IMR-90 (cell line): Measurements from ENCODE around the gene MACROD1. TPM values are rescaled to one million over a fixed set of nuclear protein-coding genes. Genes with fewer than 3 reads are reported as not detected.
A peak's percentile ranks its signal among the peaks of the same experiment; 100 is the strongest.

Experiments
- ATAC-seq: fragments of 200-7000 bp; cut with Tn5 transposase; 2 replicates; pipeline ENCODE4 v1.9.1; 2020; ENCODE audit warnings: low read depth, mild to moderate bottlenecking, moderate library complexity
- BruUV-seq: library from RNA; stranded (reverse); fragments of 400-500 nt; replicated peaks from 2 replicates; lab custom pipeline; 2021; lab: Mats Ljungman, UMichigan
- CTCF ChIA-PET: fragments of 300-600 bp; formaldehyde crosslinking; extraction: SDS; loops from one replicate; lab custom pipeline; 2021; ENCODE audit warnings: antibody characterized with exemption; lab: Yijun Ruan, JAX
- POLR2A ChIA-PET: fragments of 300-600 bp; sonication (Branson Sonifier 250); formaldehyde crosslinking; loops from one replicate; lab custom pipeline; 2022; ENCODE audit warnings: antibody characterized with exemption; ENCODE audit not compliant: unreplicated experiment; lab: Charles Lee
- DNase-seq: peaks from one replicate; pipeline ENCODE4 v3.0.0; 2013
- H2AFZ ChIP-seq: replicated peaks from 2 replicates; pipeline ENCODE3; 2013; ENCODE audit warnings: low read length, mild to moderate bottlenecking; ENCODE audit not compliant: poor library complexity
- H2AK5ac ChIP-seq: 2 replicates; pipeline ENCODE4 v1.6.1; 2013; ENCODE audit warnings: low read depth, low read length, inconsistent platforms
- H2AK9ac ChIP-seq: replicated peaks from 2 replicates; pipeline ENCODE3; 2013; ENCODE audit warnings: mild to moderate bottlenecking, low read depth, low read length, moderate library complexity; ENCODE audit not compliant: poor library complexity
- H2BK120ac ChIP-seq: 2 replicates; pipeline ENCODE4 v1.6.1; 2013; ENCODE audit warnings: low read depth, low read length, inconsistent platforms
- H2BK15ac ChIP-seq: 3 replicates; pipeline ENCODE4 v1.6.1; 2013; ENCODE audit warnings: low read depth, low read length, inconsistent platforms
- H2BK20ac ChIP-seq: 2 replicates; pipeline ENCODE4 v1.6.1; 2013; ENCODE audit warnings: low read depth, mild to moderate bottlenecking, inconsistent platforms, low read length, moderate library complexity
- H2BK5ac ChIP-seq: 2 replicates; pipeline ENCODE4 v1.6.1; 2013; ENCODE audit warnings: mild to moderate bottlenecking, low read depth, low read length, inconsistent platforms; ENCODE audit not compliant: poor library complexity, severe bottlenecking
- H3K14ac ChIP-seq: replicated peaks from 2 replicates; pipeline ENCODE4 v1.6.1; 2013; ENCODE audit warnings: low read depth, low read length, inconsistent platforms
- H3K18ac ChIP-seq: 2 replicates; pipeline ENCODE4 v1.6.1; 2013; ENCODE audit warnings: low read depth, low read length, control low read depth
- H3K23ac ChIP-seq: 2 replicates; pipeline ENCODE4 v1.6.1; 2013; ENCODE audit warnings: low read depth, low read length, inconsistent platforms
- H3K27ac ChIP-seq: 2 replicates; pipeline ENCODE4 v1.5.1; 2013; ENCODE audit warnings: mild to moderate bottlenecking, control low read depth, low read length; ENCODE audit not compliant: insufficient read depth
- H3K27me3 ChIP-seq: 2 replicates; pipeline ENCODE4 v1.6.1; 2013; ENCODE audit warnings: low read length; ENCODE audit not compliant: control insufficient read depth, insufficient read depth
- H3K36me3 ChIP-seq: 2 replicates; pipeline ENCODE4 v1.6.1; 2013; ENCODE audit warnings: low read length, mixed read lengths; ENCODE audit not compliant: control insufficient read depth, insufficient read depth
- H3K4ac ChIP-seq: 2 replicates; pipeline ENCODE4 v1.6.1; 2013; ENCODE audit warnings: low read depth, low read length, inconsistent platforms
- H3K4me1 ChIP-seq: 2 replicates; pipeline ENCODE4 v1.6.1; 2013; ENCODE audit warnings: low read length, mixed read lengths; ENCODE audit not compliant: control insufficient read depth, insufficient read depth
- H3K4me2 ChIP-seq: 2 replicates; pipeline ENCODE4 v1.6.1; 2013; ENCODE audit warnings: low read depth, mild to moderate bottlenecking, control low read depth, low read length, moderate library complexity
- H3K4me3 ChIP-seq: 2 replicates; pipeline ENCODE4 v1.5.1; 2013; ENCODE audit warnings: low read depth, mild to moderate bottlenecking, control low read depth, low read length, moderate library complexity; ENCODE audit not compliant: insufficient read depth
- H3K56ac ChIP-seq: 2 replicates; pipeline ENCODE4 v1.6.1; 2013; ENCODE audit warnings: low read length, inconsistent platforms; ENCODE audit not compliant: insufficient read depth; ENCODE audit errors: extremely low read depth
- H3K79me1 ChIP-seq, 2 experiments: 2 replicates each; pipeline ENCODE4 v1.6.1; 2013; ENCODE audit warnings: low read length in 2 of 2, inconsistent platforms in 1 of 2, low read depth in 1 of 2
- H3K9ac ChIP-seq: 2 replicates; pipeline ENCODE4 v1.6.1; 2013; ENCODE audit warnings: low read depth, low read length, control low read depth
- H3K9me1 ChIP-seq: 2 replicates; pipeline ENCODE4 v1.6.1; 2013; ENCODE audit warnings: low read length, inconsistent platforms; ENCODE audit not compliant: insufficient read depth
- H3K9me3 ChIP-seq: 2 replicates; pipeline ENCODE4 v1.6.1; 2013; ENCODE audit warnings: low read length; ENCODE audit not compliant: control insufficient read depth, insufficient read depth
- H4K20me1 ChIP-seq: 2 replicates; pipeline ENCODE4 v1.6.1; 2013; ENCODE audit warnings: low read length, inconsistent platforms; ENCODE audit not compliant: insufficient read depth
- H4K5ac ChIP-seq: 2 replicates; pipeline ENCODE4 v1.6.1; 2013; ENCODE audit warnings: mild to moderate bottlenecking, low read depth, low read length, control low read depth
- H4K8ac ChIP-seq, 2 experiments: 2 replicates each; pipeline ENCODE4 v1.6.1; 2013; ENCODE audit warnings: low read depth in 2 of 2, low read length in 2 of 2, control low read depth in 1 of 2, inconsistent platforms in 1 of 2
- H4K91ac ChIP-seq: 2 replicates; pipeline ENCODE4 v1.6.1; 2013; ENCODE audit warnings: low read depth, low read length, inconsistent platforms; ENCODE audit not compliant: insufficient read depth
- CEBPB ChIP-seq: IDR thresholded peaks from 2 replicates; pipeline ENCODE4 v1.6.1; 2012; ENCODE audit warnings: low read depth, low read length, improper control_type of control experiment
- CTCF ChIP-seq: conservative IDR thresholded peaks from 2 replicates; pipeline ENCODE4 v1.5.1; 2012; ENCODE audit warnings: mild to moderate bottlenecking, low read depth, low read length, improper control_type of control experiment
- ELK1 ChIP-seq: fragments of 150-350 bp; IDR thresholded peaks from 2 replicates; pipeline ENCODE4 v1.6.1; 2016; ENCODE audit warnings: low read depth, mild to moderate bottlenecking, low read length, moderate library complexity, borderline replicate concordance
- FOS ChIP-seq: fragments of 150-350 bp; IDR thresholded peaks from 2 replicates; pipeline ENCODE4 v1.6.1; 2016; ENCODE audit warnings: low read depth, low read length
- MAZ ChIP-seq: IDR thresholded peaks from 2 replicates; pipeline ENCODE4 v1.6.1; 2012; ENCODE audit warnings: low read depth, mild to moderate bottlenecking, low read length, improper control_type of control experiment, moderate library complexity, borderline replicate concordance
- MXI1 ChIP-seq: IDR thresholded peaks from 2 replicates; pipeline ENCODE4 v1.6.1; 2012; ENCODE audit warnings: low read depth, mild to moderate bottlenecking, low read length, moderate library complexity, borderline replicate concordance
- NFE2L2 ChIP-seq: fragments of 150-350 bp; IDR thresholded peaks from 2 replicates; pipeline ENCODE4 v1.6.1; 2016; ENCODE audit warnings: low read depth, mild to moderate bottlenecking, low read length
- POLR2A ChIP-seq: IDR thresholded peaks from 2 replicates; pipeline ENCODE4 v1.6.1; 2012; ENCODE audit warnings: mild to moderate bottlenecking, low read depth, low read length
- RAD21 ChIP-seq: IDR thresholded peaks from 2 replicates; pipeline ENCODE4 v1.6.1; 2012; ENCODE audit warnings: low read length, improper control_type of control experiment
- RCOR1 ChIP-seq: IDR thresholded peaks from 2 replicates; pipeline ENCODE4 v1.6.1; 2012; ENCODE audit warnings: mild to moderate bottlenecking, low read length, improper control_type of control experiment; ENCODE audit not compliant: insufficient replicate concordance
- RFX5 ChIP-seq: IDR thresholded peaks from 2 replicates; pipeline ENCODE4 v1.8.0; 2012; ENCODE audit warnings: low read depth, mild to moderate bottlenecking, low read length, moderate library complexity
- SMC3 ChIP-seq: fragments of 150-350 bp; IDR thresholded peaks from 2 replicates; pipeline ENCODE4 v1.6.1; 2016; ENCODE audit warnings: low read depth, mild to moderate bottlenecking, antibody characterized with exemption, low read length, moderate library complexity
- USF2 ChIP-seq: fragments of 150-350 bp; IDR thresholded peaks from 2 replicates; pipeline ENCODE4 v1.6.1; 2017; ENCODE audit warnings: mild to moderate bottlenecking, antibody characterized with exemption, low read length, low read depth
- WGBS, 2 experiments: methylation state at CpG; one replicate each; pipeline versions ENCODE4 v1.1.5 to v1.1.7; 2013; ENCODE audit warnings: missing lambda C conversion rate in 2 of 2; ENCODE audit not compliant: insufficient read length in 1 of 2; ENCODE audit errors: extremely low coverage in 2 of 2; 5-methylcytosine and 5-hydroxymethylcytosine counted together
- dilution Hi-C: fragments of 300-500 bp; cut with HindIII; formaldehyde crosslinking; loops from one replicate; pipeline ENCODE4 v1.14.3; 2018; ENCODE audit warnings: low sequenced_read_pairs; ENCODE audit not compliant: unreplicated experiment
- in situ Hi-C: fragments of 300-500 bp; cut with MboI; formaldehyde crosslinking; loops from 3 replicates; pipeline ENCODE4 v1.14.3; 2019; ENCODE audit warnings: low sequenced_read_pairs, inconsistent platforms, mixed read lengths
- intact Hi-C: fragments of 100-400 bp; cut with micrococcal nuclease; formaldehyde crosslinking; loops from 2 replicates; pipeline ENCODE4 v1.10.0; 2022
- polyA plus RNA-seq, 3 experiments: library from polyadenylated mRNA; depleted of rRNA; stranded (reverse); fragments of >200 nt; gene quantifications; 2 replicates each; pipeline ENCODE4 v1.2.3, GENCODE V29; 2012; ENCODE audit warnings: low replicate concordance in 1 of 3
- total RNA-seq: library from RNA; depleted of rRNA; stranded (reverse); fragments of >200 nt; gene quantifications from 2 replicates; pipeline ENCODE4 v1.2.3, GENCODE V29; 2012

The MACROD1 gene
- total and polyA plus RNA-seq, 2 of the 4 experiments (the other 2 are of a cell fraction): 2.5 to 9.3 TPM

- Histone ChIP-seq H2BK5ac (no peak overlapping the region), H3K23ac (peak overlapping the region; percentile 87), H3K56ac (no peak overlapping the region), H3K36me3 (no peaks in the 10 kb centered on the region), H2AK5ac (peak overlapping the region; percentile 96; the same call in 1 of the 2 replicates), H4K91ac (peak overlapping the region; percentile 25; the same call in 1 of the 2 replicates), H3K27ac (no peak overlapping the region), H2AFZ (peak overlapping the region; percentile 95), H2AK9ac (peak overlapping the region; percentile 85), H2BK15ac (no peak overlapping the region), H4K5ac (no peak overlapping the region), H2BK20ac (no peak overlapping the region), H3K9me1 (peaks cover 6% of the 10 kb centered on the region; the same call in 1 of the 2 replicates), H4K20me1 (no peaks in the 10 kb centered on the region), H3K9me3 (no peaks in the 10 kb centered on the region), H3K4me1 (peaks cover 5% of the 10 kb centered on the region; the same call in 1 of the 2 replicates), H3K4me3 (peak overlapping the region; percentile 19; the same call in 1 of the 2 replicates), H3K18ac (no peak overlapping the region), H3K4me2 (peak overlapping the region; percentile 89), H3K14ac (peak overlapping the region; percentile 82), H4K8ac (peak overlapping the region; percentile 40 to 72; a peak in 2 of 4 replicates), H3K9ac (0 out of 2 replicates have a peak overlapping the region, but pooled peaks have one; percentile 3), H2BK120ac (no peak overlapping the region), H3K4ac (peak overlapping the region; percentile 88), H3K27me3 (no peaks in the 10 kb centered on the region), H3K79me1 (peaks cover 7 to 28% of the 10 kb centered on the region in 2 experiments; a peak in 3 of 4 replicates)
- no TSS peak for BruUV-seq
- in situ Hi-C loops: no loop called here
- ChIA-PET POLR2A (interaction anchor here (0.6 kb wide), 1 partner anchor 27 kb away, joined by 4 read pairs; no protein-coding TSS in a partner anchor), CTCF (no interaction called here)
- WGBS, 2 experiments: 62% methylated on average over 6 of the region's 20 CpGs; no CpG with 5 or more reads in 1 of the 2 experiments
- ATAC-seq (no peak), DNase-seq (no peak)
- intact Hi-C loops: no loop called here
- dilution Hi-C loops: no loop called here
- TF ChIP-seq CEBPB (no peak), CTCF (no peak), NFE2L2 (no peak), SMC3 (no peak), MAZ (no peak), RFX5 (no peak), RAD21 (no peak), FOS (no peak), POLR2A (no peak), USF2 (no peak), MXI1 (no peak), RCOR1 (no peak), ELK1 (no peak)
These were observed 1.3 kb downstream of the MACROD1 start for GRCh38 chr11:64164392-64165312.
